Smooth muscle cell of the brain vasculature (primary cell): Measurements from ENCODE around the gene SPIRE2.
"Not testable (repeated sequence)": the region's sequence is repeated elsewhere in the genome, so short reads cannot be mapped to it uniquely, and the experiment has no call there.

ENCODE experiments used
- DNase-seq: peaks from one replicate; pipeline ENCODE4 v3.0.0-alpha.2; 2012; ENCODE audit warnings: low read depth, low spot score

The SPIRE2 gene

GRCh38 chr16:89914642-89915285 is 86.5 kb downstream of the SPIRE2 start:
- DNase-seq: not testable (repeated sequence)

- no peak for DNase-seq
Measured at GRCh38 chr16:89915303-89916232, 87.3 kb downstream of the SPIRE2 start.

- DNase-seq: no peak
Measured at GRCh38 chr16:89917773-89918452, 89.6 kb downstream of the SPIRE2 start.

- no peak for DNase-seq
Measured at GRCh38 chr16:89918453-89919347, 90.4 kb downstream of the SPIRE2 start, which contains the start of gene MC1R. MC1R (plus strand) TSS chr16:89918862; CDS start chr16:89919259, 397 bp downstream.

GRCh38 chr16:89919535-89920406 is 91.5 kb downstream of the SPIRE2 start:
- no peak for DNase-seq

- no peak for DNase-seq
Measured at GRCh38 chr16:89920723-89921122, 92.4 kb downstream of the SPIRE2 start.
